Measurements from ENCODE around the gene NR2F6.

DNA sequence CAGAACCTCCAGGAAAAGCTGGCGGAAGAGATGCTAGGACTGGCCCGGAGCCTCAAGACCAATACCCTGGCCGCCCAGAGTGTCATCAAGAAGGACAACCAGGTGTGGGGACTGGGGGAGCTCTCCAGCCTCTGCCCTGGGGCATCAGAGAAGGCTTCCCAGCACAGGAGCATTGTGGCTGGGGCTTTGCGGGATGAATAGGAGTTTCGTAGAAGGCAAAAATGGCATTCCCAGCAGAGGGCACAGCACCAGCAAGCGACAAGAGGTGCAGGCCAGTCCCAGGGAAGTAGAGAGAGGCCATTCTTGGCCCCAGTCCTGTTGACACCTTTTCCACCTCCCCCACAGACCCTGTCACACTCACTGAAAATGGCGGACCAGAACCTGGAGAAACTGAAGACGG, 26.4 kb downstream of the NR2F6 start:
- TF ChIP-seq, protein P1, sequence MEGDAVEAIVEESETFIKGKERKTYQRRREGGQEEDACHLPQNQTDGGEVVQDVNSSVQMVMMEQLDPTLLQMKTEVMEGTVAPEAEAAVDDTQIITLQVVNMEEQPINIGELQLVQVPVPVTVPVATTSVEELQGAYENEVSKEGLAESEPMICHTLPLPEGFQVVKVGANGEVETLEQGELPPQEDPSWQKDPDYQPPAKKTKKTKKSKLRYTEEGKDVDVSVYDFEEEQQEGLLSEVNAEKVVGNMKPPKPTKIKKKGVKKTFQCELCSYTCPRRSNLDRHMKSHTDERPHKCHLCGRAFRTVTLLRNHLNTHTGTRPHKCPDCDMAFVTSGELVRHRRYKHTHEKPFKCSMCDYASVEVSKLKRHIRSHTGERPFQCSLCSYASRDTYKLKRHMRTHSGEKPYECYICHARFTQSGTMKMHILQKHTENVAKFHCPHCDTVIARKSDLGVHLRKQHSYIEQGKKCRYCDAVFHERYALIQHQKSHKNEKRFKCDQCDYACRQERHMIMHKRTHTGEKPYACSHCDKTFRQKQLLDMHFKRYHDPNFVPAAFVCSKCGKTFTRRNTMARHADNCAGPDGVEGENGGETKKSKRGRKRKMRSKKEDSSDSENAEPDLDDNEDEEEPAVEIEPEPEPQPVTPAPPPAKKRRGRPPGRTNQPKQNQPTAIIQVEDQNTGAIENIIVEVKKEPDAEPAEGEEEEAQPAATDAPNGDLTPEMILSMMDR (IDR thresholded peaks at IDR 0.05), result no peak
- no peak for TF ChIP-seq POLR2A (IDR thresholded peaks at IDR 0.05)
